GM12872 (cell line): Measurements from ENCODE around the gene MAP2K5.

Experiments
- CTCF ChIP-seq: IDR thresholded peaks from 3 replicates; pipeline ENCODE4 v1.5.1; 2011; ENCODE audit warnings: low read depth, mild to moderate bottlenecking, low read length, moderate library complexity; ENCODE audit not compliant: insufficient read depth

The MAP2K5 gene

GRCh38 chr15:67836955-67837354 is 294.5 kb downstream of the MAP2K5 start:
- TF ChIP-seq CTCF = no peak

DNA sequence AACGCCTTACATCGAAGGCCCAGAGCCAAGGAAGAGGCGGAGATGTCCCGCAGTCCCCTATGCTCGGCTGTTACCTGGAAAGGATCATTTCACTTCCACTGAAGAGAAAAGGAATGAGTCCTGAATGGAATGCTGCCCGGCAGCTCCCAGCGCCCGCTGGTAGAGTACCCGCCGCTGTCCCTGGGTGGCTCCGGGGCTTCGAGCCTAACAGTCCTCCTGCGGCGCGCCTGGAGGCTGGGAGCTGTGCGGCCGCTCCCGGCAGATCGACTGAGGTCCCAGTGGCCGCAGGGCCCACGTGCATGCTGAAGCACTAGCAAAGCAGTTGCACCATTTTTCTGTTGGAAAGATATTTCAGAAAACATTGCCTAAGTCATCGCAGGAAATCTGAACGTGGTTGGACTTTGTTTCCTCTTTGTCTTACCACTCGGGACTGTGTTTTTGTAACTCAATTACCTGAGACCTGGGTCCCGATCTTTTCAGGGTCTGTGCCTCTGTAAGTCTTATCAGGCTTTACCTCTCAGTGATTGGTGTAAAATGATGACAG is 296.4 kb downstream of the MAP2K5 start:
- no peak for TF ChIP-seq CTCF

GRCh38 chr15:67839499-67839928 is 297.0 kb downstream of the MAP2K5 start:
- TF ChIP-seq CTCF = no peak

DNA sequence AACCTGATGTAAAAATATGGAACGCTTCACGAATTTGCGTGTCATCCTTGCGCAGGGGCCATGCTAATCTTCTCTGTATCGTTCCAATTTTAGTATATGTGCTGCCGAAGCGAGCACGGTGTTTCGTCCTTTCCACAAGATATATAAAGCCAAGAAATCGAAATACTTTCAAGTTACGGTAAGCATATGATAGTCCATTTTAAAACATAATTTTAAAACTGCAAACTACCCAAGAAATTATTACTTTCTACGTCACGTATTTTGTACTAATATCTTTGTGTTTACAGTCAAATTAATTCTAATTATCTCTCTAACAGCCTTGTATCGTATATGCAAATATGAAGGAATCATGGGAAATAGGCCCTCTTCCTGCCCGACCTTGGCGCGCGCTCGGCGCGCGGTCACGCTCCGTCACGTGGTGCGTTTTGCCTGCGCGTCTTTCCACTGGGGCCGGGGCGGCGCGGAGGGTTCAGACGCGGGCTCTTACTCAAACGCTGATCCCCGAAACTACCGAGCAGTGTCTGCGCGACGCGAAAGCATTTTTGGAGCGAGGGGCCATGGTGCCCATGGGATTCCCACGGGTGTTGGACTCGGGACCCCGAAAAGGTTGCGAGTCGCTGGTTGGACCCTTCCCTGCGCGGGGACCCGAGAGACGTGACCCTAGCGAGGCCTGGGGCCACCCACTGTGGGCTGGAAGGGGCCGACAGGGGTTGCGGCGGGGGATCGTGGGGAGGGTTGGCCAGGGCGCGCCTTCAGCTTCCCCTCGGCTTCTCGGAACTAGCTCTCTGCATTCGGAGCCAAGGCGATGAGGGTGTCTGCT is 297.6 kb downstream of the MAP2K5 start, which contains the start of gene RNU6-1:
Gene RNU6-1, minus strand, starts transcription at position 117 of the 820 bp plus-strand sequence.
- TF ChIP-seq CTCF = no peak

- no peak for TF ChIP-seq CTCF
Measured at GRCh38 chr15:67840749-67841512, 298.4 kb downstream of the MAP2K5 start.

DNA sequence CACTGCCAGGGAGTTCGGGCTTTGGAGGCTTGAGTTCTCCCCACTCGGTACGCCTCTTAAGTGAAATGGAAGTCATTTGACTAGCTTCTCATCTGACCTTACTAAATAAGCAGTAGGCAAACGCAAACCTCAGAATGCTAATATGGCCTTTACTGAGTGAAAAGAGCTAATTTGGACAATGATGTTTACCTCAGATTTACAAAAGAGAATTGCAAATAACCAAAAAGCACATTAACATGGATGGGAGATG is 298.9 kb downstream of the MAP2K5 start:
- no peak for TF ChIP-seq CTCF

DNA sequence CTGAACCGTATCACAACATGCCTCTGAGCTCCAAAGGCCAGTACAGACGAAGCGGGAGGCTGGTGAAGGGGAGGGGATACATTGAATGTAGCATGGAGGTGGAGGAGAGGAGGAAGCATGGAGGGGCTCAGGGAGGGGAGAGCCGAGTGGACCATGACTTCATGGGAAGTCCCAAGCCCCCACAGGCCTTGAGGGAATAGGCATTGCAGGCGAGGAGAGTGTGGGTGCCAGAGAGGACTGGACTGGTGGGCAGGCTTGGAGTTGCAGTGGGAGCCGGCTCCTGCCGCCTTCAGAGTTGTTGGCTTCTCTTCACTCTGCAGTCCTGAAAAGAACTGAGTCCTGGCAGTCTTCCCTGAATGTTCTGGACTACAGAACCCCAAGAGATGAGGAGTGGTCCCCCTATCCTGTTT is 300.6 kb downstream of the MAP2K5 start:
- TF ChIP-seq CTCF = no peak
